Activated T-cell treated with anti-CD3 and anti-CD28 coated beads for 4 hours (primary cell): ENCODE results near the gene TCF4.

Source experiments
- DNase-seq: peaks from one replicate; pipeline ENCODE4 v3.0.0-alpha.2; 2020

Gene TCF4

DNA sequence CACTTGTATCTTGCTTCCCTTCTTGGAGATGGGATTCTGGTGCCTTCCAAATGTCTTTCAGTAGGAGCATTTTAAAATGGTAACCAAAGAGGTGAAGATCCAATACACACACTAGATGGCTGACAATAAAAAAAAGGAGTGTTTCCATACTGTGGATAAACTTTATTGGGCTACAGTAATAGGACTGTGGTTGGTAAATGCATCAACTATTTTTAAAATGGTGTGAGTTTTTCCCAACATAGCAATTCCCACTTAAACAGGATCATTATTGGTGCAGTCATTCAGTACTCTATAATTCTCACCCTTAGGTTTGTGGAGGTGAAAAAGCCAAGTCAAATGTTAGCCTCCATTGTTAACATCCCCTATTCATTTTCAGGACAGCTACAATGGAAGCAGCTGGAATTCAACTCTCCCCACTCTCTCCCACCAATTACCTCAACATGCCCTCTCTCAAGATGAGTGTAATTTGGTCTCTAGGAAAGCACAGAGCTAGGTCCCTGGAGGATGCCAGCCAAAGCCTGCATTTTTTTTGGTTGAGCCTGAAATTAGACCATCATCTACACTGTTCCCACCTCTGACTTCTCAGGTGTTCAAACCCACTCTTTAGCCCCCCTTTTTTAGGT is 273.3 kb downstream of the TCF4 start:
- no peak for DNase-seq

DNA sequence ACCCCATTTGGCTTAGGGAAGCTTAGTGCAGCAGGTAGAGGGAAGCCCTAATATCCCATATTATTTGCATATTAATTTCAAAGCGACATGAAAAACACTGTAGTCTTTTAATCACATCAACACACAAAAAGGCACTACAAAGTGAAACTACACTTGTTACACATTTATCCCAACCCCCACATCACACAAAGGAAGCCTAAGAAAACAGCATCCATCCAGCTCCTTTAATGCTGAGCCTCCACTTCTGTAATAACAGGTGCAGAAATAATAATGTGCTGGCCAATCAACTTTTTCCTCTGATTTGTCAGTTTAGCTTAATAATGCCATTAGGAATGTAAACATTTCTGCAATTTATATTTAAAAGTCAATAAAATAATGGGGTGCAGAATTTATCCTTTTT is 274.0 kb downstream of the TCF4 start:
- DNase-seq, result no peak

GRCh38 chr18:55310863-55311262 is 277.1 kb downstream of the TCF4 start:
- DNase-seq, result no peak

GRCh38 chr18:55310044-55310676 is 277.8 kb downstream of the TCF4 start:
- no peak for DNase-seq

DNA sequence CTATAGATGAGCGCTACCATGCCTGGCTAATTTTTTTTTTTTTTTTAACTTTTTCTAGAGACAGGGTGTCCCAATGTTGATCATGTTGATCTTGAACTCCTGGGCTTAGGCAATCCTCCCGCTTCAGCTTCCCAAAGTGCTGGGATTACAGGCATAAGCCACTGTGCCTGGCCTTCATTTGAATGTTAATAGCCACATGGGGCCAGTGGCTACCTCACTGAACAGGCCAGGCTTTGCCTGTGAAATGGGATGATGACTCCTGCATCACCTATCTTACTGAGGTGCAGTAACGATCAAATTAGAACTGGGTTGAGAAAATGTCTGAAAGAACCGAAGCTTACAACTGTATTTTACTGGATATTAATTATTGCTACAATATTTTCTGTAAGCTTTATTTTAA is 278.7 kb downstream of the TCF4 start:
- DNase-seq, result no peak

GRCh38 chr18:55307505-55307904 is 280.5 kb downstream of the TCF4 start:
- no peak for DNase-seq

DNA sequence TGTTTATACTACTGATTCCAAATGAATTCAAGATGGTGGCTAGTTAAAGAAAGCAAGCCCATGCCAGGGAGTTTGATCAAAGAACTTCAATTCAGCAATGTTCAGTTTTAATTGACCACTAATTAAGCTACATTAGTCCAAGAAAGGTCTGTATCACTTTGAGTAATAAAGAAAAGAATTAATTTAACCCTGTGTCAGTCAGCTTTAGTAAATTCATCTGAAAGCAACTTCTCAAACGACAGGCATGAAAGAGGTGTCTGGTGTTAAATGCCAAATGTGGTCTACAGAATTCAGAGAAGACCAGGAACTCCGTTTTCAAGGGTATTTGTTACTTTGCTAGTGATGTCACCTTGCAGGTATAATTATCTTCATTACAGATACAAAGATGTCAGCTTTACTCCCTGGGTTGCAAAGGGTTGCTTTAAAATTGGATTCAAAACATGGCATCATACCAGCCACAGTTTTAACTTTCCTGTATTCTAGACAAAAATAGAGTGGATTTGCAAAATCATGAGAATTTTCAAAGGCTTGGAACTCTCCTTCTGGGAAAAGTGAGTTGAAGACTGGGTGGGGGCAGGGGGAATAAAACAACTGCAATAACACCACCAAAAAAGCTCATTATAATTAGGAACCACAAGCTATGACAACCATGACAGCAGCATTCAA is 281.5 kb downstream of the TCF4 start:
- no peak for DNase-seq

DNA sequence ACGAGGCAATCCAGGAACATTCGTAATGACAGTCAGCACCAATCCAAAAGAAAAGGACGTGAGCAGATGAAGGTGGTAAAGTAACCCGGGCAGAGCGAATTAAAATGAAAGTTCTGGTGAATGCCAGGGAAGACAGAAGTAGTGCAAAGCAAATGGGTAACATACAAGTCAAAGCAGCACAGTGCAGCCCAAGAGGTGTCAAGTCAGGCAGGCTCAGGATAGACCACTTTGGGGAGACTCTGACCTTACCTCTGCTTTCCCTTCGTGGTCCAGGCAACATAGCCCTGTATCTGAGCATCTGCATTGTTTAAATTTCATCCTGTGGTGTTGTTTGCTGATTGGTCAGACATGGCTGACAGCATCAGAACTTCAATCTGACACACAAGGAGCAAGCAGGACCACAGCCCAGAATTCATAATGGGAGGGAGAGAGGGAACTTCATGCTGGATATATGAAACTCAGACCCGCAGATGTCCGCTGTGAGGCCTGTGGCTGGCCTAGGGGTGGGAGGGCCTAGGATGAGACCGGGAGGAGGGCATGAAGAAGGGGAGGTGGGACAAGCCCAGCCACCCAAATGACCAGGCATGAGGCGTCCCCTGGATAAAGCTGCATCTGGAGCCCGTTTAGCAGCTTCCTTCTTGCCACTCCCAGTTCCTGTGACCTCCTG is 285.7 kb downstream of the TCF4 start:
- no peak for DNase-seq

- no peak for DNase-seq
Measured at GRCh38 chr18:55301824-55302166, 286.2 kb downstream of the TCF4 start.

DNA sequence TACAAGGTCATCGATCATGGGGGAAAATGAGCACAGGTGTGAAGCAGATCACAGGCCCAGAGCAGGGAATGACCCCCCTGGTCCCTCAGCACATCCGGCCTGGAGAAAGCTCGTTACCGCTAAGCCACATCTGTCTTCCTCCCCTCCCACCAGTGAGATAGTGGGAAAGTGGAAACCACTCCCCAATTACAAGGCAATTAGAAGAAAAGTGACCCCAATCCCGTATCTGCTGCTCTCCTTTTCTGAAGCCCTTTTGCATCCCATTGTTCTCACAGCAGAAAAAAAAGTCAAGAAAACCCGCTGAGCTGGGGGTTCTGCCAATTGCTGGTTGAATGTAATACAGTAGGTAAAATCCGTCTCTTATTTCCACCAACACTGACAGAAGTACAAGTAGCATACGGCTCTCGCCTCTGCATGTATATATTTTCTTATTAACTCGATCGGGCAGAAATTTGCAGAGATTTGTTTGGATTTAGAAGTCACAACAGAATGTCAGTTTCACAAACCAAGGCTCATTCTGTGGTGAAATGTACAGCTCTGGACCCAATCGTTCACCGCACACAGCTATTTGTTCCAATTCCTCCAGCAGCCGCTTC is 287.0 kb downstream of the TCF4 start:
- no peak for DNase-seq

- no peak for DNase-seq
Measured at GRCh38 chr18:55300421-55300935, 287.5 kb downstream of the TCF4 start.

- no peak for DNase-seq
Measured at GRCh38 chr18:55296778-55297177, 291.2 kb downstream of the TCF4 start.

- no peak for DNase-seq
Measured at GRCh38 chr18:55296115-55296514, 291.9 kb downstream of the TCF4 start.

GRCh38 chr18:55290898-55291297 is 297.1 kb downstream of the TCF4 start:
- DNase-seq, result no peak

- DNase-seq, result no peak
Measured at GRCh38 chr18:55289775-55290174, 298.2 kb downstream of the TCF4 start.

DNA sequence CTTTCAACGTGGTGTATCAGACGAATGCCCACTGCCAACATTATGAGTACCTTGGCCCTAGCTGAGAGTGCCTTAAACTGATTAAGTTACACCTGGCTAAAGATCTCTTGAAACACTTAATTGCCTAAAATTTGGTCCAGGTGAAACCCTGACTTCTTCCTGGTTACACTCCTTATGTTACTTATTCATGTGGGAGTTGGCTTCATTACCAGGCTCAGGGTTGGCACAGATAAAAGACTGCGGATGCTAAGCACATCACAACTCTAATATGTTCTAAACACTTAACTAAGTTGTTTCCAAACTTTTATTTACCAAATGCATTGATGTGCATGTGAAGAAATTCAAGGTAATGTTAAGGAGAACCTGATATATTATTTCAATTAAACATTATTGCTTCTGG is 298.9 kb downstream of the TCF4 start:
- no peak for DNase-seq

DNA sequence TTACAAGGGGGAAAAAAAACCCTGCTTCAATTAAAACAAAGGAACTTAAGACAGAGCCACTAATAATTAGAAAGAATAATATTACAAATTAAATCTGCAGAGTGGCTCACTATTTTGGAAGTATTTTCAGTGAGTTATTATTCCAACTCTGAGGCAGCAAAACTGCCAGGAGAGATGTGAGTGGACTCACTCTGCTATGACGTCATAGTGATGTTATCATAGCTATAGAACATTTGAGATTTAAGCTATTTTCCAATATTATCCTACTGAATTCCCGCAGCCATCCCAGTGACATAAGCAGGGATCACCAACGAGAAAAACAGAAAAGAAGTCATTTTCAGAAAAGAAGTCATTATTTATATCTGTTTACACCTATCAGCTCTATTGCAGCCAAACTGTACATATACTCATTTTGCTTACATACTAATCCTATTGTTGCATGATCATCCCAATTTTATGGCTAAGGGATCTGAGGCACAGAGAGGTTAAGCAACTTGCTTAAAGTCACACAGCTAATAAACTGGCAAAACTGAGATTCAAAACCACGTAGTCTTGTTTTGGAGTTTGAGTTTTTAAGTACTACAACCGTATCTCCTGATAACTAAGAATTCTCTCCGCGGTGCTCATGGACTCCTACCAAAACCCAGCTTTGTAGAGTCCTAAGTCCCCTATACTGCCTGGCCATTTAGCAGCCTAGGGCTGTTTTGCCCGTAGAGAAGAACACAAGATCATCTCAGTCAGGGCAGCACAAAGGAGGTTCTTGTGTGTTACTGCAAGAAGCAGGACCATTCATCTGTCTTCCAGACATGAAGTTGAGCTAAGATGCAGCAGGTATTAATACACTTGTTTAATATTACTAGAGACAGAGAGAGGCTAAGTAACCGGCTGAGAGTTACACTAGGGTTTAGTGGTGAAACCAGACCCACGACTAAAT is 299.8 kb downstream of the TCF4 start:
- no peak for DNase-seq

DNA sequence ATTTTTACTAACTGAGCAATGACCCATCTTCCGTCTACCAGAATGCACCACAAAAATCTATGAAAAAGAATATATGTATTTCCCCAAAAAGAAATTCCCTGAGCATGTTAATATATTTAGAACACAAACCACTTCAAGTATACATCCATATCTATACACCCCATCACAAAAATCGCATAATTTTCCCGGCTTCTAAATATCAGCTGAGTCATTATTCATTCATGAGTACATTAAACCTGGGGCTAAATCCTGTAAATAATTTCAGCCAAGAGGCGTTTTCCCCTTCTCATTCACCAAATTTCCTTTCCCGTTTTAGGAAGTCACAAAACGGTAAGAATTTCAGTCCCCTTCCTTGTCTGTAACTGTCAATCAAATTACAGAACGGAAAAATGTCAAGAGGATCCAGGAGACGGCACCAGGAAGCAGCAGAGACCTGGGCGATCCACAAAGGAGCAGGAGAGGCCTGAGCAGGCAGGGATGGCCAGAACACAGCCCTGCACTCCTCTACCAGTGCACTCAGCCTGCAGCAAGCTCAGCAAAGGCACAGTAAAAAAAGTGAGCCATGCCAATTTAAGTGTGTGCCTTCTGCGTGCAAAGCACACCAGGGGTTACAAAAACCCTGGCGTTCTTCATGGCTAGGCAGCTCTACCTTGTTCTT is 300.7 kb downstream of the TCF4 start:
- no peak for DNase-seq

DNA sequence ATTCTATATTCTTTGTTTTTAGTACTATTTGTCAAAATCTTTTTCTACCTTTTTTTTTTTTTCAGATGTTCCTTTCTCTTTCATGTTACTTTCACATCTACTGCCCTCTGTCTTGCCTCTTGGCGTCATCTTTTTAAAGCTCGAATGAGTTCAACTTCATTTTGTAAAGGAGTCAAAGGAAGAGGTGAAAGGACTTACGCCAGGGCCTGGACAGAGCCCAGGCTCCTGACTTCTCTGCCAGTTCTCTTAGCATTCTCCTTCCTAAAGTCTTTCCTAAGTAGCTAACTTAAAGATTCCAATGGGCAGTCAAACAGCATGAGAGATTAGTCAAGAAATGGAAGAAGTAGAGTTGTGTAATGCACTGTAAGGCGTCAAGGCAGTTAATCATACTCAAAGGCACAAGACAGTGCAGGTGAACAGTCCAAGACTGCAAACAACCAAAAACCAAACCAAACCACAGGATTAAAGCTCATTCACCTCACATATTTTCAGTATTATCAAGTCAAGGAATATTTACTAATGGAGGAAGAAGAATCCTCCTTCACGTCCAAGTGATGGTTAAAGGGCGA is 301.7 kb downstream of the TCF4 start:
- no peak for DNase-seq

GRCh38 chr18:55284614-55285013 is 303.4 kb downstream of the TCF4 start:
- DNase-seq, result no peak

DNA sequence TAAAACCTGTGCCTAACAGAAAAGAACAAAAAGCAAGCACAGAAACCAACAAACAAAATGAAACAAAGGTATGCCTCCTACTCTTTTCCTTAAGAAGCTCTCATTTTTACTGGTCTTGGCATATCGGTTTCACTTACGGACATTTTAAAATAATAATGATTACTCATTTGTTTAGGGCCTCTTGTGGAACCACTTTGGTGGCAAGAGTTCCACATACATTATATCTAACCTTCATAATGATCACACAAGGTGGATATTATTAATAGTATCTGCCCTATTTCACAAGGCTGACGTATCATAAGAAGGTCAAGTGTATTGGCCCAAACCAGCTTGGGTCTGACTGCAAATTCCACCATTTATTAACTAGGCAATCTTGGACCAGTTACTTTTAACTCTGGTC is 304.7 kb downstream of the TCF4 start:
- no peak for DNase-seq
